Activated naive CD4-positive, alpha-beta T cell (primary cell): ENCODE data around the gene SKP1.

Source experiments
- DNase-seq, 4 experiments: peaks; one replicate each; lab custom pipeline; 2025; lab: John Stamatoyannopoulos, UW

The SKP1 gene

DNA sequence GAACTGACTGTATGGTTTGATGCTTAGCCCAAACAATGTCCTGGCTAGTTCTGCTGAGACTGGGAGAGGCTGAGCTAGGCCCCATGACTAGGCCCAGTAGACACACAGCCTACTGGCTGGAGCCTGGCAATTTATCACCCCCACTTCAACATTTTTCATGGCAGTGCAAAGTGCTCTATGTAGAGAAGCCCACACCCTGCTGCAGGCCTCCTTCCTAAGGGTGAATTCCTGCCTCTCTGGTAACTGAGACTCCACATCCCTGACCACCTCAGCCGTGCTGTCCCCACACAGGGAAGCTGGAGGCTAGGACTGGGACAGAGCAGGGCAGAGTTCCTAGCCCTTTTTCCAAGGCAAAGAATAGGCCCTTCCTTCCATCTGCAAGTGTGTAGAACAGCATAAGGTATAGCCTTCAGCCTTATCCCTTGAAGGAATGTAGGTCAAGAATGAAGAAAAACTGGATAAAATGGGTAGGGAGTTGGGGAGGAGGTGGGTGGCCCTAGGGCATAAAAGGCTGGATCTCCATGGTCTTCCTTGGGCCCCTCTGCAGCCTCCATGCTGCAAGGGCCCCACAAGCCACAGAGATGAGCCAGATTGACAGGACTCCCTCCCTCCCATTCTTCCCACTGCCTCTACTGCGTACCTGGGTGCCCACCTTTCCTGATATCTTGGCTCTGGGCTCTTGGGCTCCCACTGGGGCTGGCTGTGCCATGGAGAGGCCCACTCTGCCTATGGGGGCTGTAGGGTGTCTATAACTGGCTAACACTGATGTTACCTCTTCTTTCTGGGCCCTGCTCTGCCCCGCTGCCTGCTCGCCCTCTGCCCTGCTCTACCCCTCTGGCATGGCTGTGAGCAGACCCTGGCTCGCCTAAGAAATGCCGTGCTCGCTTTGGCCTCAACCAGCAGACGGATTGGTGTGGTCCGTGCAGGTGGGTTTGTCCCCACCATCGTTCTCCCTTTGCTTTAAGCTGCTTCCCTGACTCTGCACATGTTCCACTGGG, 32.5 kb downstream of the SKP1 start:
- no peak for DNase-seq

DNA sequence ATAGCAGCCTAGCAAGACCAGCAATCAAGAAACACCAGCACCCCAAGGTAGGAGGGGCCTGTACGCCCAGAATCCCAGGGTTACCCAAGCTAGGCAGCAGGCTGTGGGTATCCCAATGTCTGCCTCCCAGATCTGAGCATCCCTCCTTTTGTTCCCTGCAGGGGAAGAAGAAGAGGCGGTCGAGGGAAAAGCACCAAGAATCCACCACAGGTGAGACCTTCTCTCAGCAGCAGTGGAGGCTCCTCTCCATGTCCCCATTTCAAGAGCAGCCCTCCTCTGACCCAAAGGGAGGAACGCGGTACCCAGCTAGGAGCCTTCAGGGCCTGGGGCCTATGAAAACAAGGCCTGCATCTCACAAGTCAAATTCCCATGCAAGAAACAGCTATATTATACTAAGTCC, 33.3 kb downstream of the SKP1 start:
- no peak for DNase-seq

DNA sequence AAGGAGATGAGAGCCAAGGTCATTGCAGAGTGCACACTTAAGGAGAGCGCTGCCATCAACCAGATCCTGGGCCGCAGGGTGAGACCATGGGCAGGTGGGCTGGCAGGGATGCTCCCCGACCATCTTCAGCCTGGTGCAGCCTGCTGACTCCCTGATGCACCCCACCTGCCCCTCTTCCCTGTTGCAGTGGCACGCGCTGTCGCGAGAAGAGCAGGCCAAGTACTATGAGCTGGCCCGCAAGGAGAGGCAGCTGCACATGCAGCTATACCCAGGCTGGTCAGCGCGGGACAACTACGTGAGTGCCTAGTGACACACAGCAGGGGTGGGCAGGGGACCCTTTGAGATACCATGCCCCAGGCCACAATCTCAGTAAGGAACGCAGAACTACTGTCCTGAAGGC, 33.9 kb downstream of the SKP1 start:
- no peak for DNase-seq

DNA sequence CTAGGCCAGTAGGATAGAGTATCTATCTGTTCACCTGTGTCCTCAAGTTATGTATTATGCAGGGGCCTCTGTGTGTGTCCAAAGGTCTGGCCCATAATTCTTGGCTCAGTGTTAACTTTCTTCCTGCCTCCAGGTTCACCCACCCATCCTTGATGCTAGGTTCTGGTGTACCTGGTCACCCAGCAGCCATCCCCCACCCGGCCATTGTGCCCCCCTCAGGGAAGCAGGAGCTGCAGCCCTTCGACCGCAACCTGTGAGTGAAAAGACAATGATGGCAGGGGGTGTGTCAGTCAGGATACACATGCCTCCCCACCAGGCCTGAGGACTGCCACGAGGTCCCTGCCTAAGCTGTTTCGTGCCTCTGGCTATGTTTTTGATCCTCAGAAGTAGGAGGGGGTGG, 34.7 kb downstream of the SKP1 start:
- no peak for DNase-seq

DNA sequence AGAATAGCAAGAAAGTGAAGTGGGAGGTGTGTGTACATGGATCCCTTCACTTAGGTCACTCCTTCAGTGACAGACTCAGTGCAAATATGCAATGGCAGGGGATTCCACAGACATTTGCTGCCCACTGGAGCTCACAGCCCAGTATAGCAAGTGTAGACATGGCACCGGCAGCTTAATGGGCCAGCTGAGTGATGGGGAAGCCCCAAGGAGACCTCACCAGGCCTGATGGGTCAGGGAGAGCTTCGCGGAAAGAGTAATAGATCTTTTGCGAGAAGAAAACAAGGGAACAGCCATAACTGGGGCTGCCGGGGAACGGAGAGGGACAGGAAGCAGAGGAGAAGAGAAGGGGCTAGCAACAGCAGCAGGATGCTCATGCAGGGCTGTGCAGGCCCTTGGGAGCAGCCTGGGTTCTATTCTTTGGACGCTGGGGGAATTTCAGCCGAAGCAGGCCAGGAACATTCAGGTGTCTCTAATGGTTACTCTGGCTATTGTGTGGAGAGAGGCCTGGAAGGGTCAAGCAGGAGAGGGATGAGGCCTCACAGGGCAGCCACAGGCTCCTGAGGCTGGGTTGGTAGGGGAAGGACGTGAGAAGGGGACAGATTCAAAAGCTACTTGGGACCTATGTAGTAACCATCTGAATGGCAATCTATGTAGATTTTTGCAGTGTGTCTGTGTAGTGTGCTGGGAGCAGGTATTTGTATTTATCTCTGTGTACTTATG, 35.3 kb downstream of the SKP1 start:
- no peak for DNase-seq

DNA sequence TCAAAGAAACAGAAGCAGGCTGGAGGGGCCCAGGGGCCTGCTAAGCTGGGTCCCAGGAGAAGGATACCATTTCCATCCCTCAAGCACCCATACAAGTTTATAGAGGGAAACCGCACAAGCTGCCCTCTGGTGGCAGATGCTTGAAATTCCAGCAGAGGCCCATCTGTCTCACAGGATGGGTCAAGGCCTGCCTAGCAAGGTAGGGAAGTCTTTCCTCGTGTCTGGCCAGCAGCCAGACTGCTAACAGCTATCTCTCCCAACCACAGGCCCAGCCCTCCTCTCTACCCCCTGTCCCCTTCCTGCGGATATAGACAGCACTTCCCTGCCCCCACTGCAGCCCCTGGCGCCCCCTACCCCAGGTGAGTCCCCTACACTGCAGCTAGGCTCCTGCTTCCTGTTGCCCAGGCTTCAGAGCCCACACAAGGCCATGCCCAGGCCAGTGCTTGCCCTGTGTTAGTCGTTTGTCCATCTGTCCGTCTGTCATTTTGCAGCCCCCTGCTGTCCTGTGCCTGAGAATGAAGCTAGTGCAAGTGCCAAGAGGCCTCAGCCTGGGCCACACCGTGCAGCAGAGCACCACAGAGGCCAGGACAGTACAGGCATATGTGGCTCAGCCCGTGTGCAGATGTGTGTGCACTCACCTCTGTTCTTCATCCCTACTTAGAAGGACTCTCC, 36.1 kb downstream of the SKP1 start:
- peak in 2 of 4 experiments; percentile 32 to 34 for DNase-seq

DNA sequence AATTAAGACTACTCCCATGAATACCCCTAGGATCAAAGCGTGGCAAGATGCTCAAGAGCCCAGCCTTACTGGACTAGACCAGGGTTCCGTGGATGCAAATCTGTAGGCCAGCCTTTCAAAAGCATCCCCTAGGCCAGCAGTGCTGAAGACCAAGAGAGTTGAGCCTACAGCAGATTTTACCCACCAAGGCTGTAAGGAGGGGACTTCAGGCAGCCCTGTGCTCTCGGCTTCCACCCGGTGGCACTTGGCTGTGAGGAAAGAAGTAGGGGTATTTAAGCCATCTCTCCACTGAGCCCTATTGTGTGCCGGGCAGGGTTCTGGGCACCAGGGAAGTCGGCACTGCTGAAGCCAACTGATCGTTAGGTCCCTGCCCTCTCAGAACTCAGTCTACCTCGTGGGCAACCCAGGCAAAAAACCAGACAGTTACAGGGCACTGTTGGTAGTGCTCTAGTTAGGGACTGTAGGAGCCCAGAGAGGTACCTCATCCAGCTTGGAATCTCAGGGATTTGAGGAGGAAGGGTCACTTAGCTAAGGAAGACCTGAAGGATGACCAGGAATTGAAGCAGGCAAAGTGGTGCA, 36.8 kb downstream of the SKP1 start:
- DNase-seq: no peak

DNA sequence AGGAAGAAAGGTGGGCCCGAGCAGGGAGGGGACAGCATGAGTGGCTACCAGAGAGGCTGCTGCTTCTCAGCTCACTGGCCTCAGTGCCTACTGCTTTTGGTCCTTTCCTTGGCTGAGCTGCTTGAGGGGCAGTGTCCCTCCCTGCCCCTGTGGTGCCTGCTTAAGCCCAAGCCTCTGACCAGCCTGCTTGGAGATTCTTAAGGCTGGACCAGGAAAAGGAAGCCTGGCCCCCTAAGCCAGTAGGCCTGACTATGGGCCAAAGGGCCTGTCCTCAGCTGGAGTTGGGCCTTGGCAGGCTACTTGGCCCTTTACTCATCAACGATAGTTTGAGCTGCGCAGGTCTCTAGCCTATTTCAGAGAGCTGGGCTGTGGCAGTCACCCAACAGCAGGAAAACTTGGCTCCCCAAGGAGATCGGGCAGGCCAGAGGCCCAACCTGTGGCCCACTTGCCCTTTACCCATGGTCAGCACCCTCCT, 37.3 kb downstream of the SKP1 start:
- no peak for DNase-seq

DNA sequence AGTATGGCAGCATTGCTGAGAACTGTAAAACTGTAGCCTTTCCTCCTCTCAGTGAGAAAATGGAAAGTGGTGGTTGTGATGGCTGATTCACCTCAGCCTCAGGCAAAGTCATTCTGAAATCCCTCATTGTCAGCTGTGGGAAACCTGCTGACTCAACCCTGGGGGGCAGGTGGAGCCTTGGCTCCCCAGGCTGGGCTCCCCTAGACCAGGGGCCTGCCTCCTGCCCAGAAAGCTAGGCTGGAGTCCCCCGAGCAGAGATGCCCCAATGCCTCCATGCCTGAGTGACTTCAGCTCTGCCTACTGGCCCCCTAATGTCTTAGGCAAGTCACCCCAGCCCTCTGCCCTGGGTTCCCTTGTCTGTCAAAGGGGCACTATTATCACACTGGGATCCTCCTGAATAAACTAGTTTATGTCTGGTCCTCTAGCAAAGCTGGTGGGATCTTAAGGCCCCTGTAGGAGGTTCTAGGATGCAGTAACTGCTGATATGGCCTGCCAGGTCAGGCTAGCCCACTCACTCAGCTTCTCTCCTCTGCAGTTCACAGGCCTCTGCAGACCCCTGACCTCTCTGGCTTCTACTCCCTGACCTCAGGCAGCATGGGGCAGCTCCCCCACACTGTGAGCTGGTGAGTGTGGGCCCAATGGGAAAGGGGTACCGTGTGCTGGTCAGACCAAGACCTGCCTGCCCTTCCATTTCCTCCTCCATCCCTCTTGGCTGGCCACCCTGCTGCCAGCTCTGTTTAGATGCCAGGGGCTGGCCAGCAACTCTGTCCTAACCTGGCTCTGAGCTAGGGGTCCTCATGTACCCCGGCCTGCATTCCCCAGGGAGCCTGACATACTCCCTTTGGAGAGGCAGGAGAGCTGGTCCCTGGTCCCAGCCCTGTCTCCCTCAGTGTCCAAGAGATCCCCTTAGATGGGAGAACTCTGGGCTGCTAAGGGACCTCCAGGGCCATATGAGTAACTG, 38.1 kb downstream of the SKP1 start:
- no peak for DNase-seq

DNA sequence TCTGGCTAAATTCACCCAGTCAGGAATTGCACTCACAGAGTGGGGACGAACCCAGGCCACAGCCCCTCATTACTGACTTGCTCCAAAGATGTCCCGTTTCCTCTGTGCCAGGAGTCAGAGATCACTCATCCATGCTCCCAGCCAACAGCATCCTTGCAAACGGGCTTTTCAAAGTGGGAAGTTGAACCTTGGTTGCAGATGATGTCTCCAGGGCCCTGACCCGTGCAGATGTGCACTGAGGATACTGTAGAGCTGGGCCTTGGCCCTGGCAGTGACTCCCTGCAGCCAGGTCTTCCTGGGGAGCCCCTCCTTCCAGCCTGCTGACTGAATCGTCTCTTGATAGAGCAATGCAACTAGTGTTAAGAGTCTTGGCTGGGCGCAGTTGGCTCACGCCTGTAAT, 40.0 kb downstream of the SKP1 start:
- DNase-seq: no peak

DNA sequence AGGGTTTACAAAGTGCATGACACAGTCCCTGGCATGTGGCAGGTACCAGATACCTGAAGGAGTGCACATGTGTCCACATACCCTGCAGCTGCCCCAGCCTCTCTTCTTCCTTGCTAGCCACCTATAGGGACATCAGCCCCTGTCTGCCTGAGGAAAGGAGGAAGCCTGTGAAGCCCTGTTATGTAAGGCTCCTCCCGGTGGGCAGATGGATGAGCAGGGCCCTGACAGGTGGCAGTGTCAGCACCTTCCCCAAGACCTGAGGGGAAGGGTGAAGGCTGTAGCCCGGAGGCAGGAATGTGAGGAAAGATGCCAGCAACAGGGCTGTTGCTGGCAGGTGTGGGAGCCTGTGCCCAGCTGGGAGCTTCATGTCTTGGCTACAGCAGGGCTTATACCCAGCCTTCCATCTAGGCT, 40.5 kb downstream of the SKP1 start:
- DNase-seq: no peak

DNA sequence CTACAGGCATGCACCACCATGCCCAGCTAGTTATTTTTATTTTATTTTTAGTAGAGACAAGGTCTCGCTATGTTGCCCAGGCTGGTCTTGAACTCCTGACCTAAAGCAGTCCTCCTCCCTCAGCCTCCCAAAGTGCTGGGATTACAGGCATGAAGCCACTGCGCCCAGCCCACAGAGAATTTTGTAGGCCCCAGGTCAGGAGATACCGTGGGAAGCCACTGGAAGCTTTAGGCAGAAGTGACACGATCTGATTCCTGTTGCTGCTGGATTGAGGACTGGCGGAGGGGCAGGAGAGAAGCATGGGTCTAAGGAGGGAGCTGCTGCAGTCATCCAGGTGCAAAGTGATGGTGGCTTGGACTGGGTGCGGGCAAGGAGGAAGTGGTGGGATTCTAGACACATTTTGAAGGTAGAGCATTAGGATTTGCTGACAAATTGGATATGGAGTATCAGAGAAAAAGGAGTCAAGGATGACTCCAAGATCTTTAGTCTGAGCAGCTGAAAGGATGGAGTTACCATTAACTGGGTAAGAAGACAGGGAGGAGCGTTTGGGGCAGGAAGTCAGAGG, 41.6 kb downstream of the SKP1 start:
- no peak for DNase-seq

DNA sequence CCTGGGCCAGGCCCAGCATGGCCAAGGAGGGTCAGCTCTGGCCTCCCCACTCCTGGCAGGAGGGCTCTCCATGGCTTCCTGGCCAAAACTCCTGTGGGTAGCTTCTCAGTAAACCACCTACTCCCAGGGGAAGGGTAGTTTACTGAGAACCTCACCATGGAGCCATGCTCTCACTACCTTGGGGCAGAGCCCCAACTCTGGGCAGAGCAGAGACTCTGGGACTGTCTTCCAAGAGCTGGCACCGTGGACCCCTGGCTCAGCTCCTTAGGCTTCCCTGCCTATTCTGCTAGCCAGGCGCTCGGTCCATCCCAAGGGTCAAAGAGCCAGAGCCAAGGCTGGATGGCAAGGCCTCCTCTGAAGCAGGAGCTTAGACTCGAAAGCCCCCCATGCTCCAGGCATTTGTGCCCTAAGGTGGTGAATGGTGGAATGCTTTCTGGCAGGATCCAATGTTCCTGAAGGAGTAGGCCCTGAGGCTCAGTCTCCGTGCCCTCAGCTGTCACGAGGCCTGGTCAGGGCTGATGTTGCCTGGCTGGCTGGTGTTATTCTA, 42.7 kb downstream of the SKP1 start:
- no peak for DNase-seq

DNA sequence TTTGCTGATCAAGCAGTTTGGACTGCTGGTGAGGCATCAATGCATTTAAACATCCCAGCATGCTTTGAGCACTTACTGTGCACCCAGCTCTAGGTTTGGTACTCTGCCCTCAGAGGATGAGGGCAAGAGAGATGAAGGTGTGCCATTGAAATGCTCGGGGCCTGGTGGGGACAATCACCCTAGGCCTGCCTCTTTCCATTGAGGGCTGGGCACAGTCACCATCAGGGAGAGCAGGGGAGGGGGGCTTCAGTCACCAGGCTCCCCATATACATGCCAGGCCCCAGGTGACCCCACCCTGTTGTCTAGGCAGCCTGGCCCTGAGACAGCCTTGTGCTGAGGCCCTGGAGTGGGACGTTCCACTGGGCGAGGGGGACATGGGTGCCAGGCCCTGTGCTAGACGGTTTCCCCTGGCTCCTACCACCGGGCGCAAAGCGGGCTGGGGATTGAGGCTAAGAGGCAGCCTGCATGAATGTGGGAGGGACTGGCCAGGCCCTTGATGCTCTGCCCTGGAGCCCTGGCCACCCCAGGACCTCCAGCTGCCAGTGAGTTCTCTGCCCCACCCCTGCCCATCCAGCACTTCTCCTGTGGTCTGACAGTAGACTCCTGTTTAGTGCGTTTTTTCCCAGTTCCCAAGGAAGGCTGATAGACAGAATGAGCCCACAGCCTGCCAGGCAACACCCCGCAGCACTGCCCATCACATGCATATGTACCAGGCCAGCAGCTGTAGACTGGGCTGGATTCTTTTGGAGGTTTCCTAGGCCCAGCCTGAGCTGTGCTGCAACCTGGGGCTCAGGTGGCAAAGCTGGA, 43.4 kb downstream of the SKP1 start:
- no peak for DNase-seq

DNA sequence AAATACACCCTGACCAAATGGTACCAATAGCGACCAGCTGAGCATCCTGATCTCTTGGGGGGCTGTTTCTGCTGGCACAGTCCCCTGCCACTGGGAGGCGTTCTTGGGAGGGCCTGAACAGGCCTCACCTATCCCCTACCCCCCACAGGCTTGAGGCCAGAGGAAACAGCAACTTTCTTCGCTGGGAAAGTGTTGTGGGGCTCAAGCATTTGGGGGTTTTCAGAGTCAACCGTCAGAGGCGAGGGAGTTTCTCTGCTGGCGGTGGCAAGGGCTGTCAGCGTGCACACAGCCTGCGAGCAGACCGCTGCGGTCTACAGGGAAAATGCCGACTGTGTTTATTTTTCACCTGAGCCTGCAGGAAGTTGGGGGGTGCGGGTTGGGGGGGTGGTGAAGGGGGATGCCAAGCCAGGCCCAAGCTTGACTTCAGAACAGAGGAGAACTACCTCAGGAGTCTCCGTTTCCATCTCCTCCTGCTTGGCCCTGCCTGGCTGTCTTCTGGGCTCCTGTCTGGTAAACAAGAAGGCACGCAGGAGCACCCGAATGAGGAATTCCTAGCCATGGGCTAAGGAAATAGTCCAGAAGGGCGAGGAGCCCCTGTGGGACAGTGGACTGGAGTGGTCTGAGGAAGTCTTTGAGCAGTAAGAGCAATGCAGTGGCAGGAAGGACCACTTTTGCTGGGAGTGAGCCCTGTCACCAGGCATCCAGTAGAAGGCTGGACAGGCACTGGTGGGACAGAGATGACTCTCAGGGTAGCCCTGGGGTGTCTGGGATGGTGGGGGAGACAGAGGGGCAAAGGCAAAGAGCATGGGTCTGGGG, 44.2 kb downstream of the SKP1 start:
- peak in 3 of 4 experiments; percentile 36 to 72 (median 70) for DNase-seq

DNA sequence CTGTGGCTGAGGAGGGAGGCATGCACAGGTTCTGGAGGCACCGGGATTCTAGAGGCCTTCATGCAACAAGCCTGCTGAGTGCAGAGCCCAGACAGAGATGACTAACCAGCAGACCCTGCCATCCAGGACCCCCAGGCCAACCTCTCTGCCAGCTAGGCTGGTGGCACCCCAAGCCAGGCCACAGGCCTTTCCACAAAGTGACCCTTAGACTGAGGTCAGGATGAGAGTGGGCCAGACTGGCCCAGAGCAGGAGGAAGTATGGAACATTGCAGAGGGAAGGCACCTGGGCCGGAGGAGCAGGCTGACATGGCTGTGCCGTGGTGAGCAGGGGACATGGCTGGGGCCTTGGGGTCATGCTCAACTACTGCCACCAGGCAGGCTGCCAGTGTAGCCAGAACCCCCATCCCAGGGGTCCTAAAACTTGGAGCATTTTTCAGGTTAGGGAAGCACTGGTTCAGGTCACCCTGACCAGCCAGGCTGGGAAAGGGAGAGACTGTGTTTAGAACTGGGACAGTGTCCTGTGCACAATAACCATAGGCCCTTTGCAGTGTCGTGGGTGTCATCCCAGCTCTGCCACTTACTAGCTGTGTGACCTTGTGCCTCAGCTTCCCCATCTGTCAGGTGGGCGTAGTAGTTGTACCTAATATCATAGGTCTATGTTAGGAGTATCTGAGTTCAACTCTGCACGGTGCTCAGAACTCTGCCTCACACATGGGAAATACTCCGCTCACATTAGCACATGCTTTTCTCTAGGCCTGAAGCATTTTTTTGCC, 45.0 kb downstream of the SKP1 start:
- no peak for DNase-seq

DNA sequence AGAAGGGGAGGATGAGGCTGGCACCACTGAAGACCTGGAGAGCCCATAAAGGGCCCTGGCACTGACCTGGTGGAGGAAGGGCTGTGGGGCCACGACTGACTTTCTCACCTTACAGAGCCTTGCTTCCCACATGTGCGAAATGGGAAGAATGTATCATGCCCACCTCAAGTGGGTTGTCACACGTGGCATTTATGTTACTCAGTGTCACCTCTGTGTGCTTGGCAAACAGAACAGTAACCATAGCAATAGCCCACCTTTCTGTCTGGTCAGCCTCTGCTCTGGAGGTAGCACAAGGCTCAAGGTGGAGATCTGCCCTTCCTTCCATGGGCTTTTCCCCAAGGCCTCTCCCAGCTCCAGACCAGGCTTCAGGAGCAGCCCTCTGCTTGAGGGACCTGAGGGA, 45.6 kb downstream of the SKP1 start:
- no peak for DNase-seq
